Gastrocnemius medialis (tissue), 4 donors: ENCODE data around the gene PACSIN2.

Source experiments
- POLR2A ChIP-seq, 2 donors: fragments of 450-650 bp; IDR thresholded peaks; one replicate each; pipeline ENCODE4 v1.6.1; 2017; ENCODE audit warnings: antibody characterized with exemption in 2 of 2, mild to moderate bottlenecking in 2 of 2, moderate library complexity in 2 of 2
- TF ChIP-seq, protein P1 (sequence below), 5 experiments: fragments of 450-650 bp in 3 of 5; fragments of 200-600 bp in 2 of 5; sonication (generic) in 2 of 5; IDR thresholded peaks in 4 of 5; conservative IDR thresholded peaks in 1 of 5; 1 replicate in 4 of 5; 2 replicates in 1 of 5; pipeline ENCODE4 v1.5.1; 2016 to 2019; ENCODE audit warnings: antibody characterized with exemption in 5 of 5, mild to moderate bottlenecking in 3 of 5, moderate library complexity in 3 of 5

- TF ChIP-seq, protein P1, sequence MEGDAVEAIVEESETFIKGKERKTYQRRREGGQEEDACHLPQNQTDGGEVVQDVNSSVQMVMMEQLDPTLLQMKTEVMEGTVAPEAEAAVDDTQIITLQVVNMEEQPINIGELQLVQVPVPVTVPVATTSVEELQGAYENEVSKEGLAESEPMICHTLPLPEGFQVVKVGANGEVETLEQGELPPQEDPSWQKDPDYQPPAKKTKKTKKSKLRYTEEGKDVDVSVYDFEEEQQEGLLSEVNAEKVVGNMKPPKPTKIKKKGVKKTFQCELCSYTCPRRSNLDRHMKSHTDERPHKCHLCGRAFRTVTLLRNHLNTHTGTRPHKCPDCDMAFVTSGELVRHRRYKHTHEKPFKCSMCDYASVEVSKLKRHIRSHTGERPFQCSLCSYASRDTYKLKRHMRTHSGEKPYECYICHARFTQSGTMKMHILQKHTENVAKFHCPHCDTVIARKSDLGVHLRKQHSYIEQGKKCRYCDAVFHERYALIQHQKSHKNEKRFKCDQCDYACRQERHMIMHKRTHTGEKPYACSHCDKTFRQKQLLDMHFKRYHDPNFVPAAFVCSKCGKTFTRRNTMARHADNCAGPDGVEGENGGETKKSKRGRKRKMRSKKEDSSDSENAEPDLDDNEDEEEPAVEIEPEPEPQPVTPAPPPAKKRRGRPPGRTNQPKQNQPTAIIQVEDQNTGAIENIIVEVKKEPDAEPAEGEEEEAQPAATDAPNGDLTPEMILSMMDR (IDR thresholded peaks at IDR 0.05 in 4 of 5, conservative IDR thresholded peaks at IDR 0.05 in 1 of 5), result no peak
- TF ChIP-seq POLR2A (IDR thresholded peaks at IDR 0.05), result no peak
Observed at GRCh38 chr22:42855211-42855610, 159.7 kb downstream of the PACSIN2 start.
